ENCODE data around the gene EPB42. TPM values are rescaled to one million over a fixed set of nuclear protein-coding genes. Genes with fewer than 3 reads are reported as not detected.
"Not testable (repeated sequence)": the region's sequence is repeated elsewhere in the genome, so short reads cannot be mapped to it uniquely, and the experiment has no call there.

Gene EPB42
- total RNA-seq, 4 donors from 2014 or later: 0.30 to 0.44 TPM; not detected in 2

DNA sequence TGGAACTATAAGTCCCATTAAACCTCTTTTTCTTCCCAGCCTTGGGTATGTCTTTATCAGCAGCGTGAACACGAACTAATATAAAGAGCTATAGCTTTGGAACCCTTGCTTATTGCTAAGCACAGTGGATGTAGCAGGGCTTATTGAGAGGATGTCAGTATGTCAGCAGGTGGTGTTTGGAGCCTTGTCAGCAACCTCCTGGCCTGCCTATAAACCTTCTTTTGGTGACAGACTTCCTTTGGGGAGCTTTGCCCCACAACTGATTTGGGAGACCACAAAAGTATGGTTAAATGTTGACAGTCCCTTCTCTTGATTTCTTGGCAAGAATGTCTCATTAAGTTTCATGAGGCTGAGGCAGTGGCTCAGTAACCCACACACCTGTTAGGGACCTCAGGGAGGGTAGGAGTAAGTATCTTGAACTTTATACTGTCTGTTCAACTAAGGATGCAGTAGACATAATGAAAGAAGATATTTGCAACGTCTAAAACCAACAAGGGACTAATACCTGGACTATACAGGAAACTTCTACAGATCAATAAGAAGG is 20.8 kb downstream of the EPB42 start:
- no peak overlapping the region for H3K27ac ChIP-seq
- peaks cover 0 to 43% (median 0%) of the 10 kb centered on the region in 3 donors for H3K36me3 ChIP-seq
- peaks cover 0 to 6% (median 0%) of the 10 kb centered on the region in 4 donors for H3K9me3 ChIP-seq
- WGBS, 2 donors: 85 to 88% methylated on average over 3 of the region's 3 CpGs
- no peaks in the 10 kb centered on the region for H3K27me3 ChIP-seq
- TF ChIP-seq, protein P1, sequence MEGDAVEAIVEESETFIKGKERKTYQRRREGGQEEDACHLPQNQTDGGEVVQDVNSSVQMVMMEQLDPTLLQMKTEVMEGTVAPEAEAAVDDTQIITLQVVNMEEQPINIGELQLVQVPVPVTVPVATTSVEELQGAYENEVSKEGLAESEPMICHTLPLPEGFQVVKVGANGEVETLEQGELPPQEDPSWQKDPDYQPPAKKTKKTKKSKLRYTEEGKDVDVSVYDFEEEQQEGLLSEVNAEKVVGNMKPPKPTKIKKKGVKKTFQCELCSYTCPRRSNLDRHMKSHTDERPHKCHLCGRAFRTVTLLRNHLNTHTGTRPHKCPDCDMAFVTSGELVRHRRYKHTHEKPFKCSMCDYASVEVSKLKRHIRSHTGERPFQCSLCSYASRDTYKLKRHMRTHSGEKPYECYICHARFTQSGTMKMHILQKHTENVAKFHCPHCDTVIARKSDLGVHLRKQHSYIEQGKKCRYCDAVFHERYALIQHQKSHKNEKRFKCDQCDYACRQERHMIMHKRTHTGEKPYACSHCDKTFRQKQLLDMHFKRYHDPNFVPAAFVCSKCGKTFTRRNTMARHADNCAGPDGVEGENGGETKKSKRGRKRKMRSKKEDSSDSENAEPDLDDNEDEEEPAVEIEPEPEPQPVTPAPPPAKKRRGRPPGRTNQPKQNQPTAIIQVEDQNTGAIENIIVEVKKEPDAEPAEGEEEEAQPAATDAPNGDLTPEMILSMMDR (IDR thresholded peaks at IDR 0.05): no peak
- TF ChIP-seq EP300 (IDR thresholded peaks at IDR 0.05): no peak
- TF ChIP-seq POLR2A (IDR thresholded peaks at IDR 0.05): no peak
- no peaks in the 10 kb centered on the region for H3K4me1 ChIP-seq
- no peak overlapping the region for H3K4me3 ChIP-seq
- DNase-seq (ENCODE audit: low spot score in 2 of 2): no peak

GRCh38 chr15:43198992-43199391 is 21.8 kb downstream of the EPB42 start:
- H3K36me3 ChIP-seq: peaks cover 0 to 51% (median 0%) of the 10 kb centered on the region in 3 donors
- no peaks in the 10 kb centered on the region for H3K4me1 ChIP-seq
- no peak for DNase-seq (ENCODE audit: low spot score in 2 of 2)
- 81 to 100% methylated on average over 3 of the region's 3 CpGs for WGBS, 2 donors
- H3K4me3 ChIP-seq: no peak overlapping the region
- TF ChIP-seq EP300 (IDR thresholded peaks at IDR 0.05) (no peak), POLR2A (IDR thresholded peaks at IDR 0.05) (no peak)
- TF ChIP-seq, protein P1 (IDR thresholded peaks at IDR 0.05): no peak
- no peaks in the 10 kb centered on the region for H3K27me3 ChIP-seq
- peaks cover 0 to 6% (median 0%) of the 10 kb centered on the region in 4 donors for H3K9me3 ChIP-seq
- no peak overlapping the region for H3K27ac ChIP-seq

- not testable (repeated sequence) for H3K9me3 ChIP-seq; H3K27me3 ChIP-seq; H3K4me3 ChIP-seq; H3K4me1 ChIP-seq; DNase-seq (ENCODE audit: low spot score in 2 of 2); H3K27ac ChIP-seq
- 96 to 99% methylated on average over 4 of the region's 4 CpGs for WGBS, 2 donors
- peaks cover 0 to 53% (median 0%) of the 10 kb centered on the region in 3 donors for H3K36me3 ChIP-seq
Observed at GRCh38 chr15:43198556-43198955, 22.3 kb downstream of the EPB42 start.

DNA sequence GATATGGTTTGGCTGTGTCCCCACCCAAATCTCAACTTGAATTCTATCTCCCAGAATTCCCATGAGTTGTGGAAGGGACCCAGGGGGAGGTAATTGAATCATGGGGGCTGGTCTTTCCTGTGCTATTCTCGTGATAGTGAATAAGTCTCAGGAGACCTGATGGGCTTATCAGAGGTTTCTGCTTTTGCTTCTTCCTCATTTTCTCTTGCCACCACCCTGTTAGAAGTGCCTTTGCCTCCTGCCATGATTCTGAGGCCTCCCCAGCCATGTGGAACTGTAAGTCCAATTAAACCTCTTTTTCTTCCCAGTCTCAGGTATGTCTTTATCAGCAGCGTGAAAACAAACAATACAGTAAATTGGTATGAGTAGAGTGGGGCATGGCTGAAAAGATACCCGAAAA is 23.0 kb downstream of the EPB42 start:
- 84 to 86% methylated on average over 3 of the region's 3 CpGs for WGBS, 2 donors
- H3K27ac ChIP-seq; H3K4me1 ChIP-seq; H3K4me3 ChIP-seq; H3K27me3 ChIP-seq; DNase-seq (ENCODE audit: low spot score in 2 of 2); H3K9me3 ChIP-seq: not testable (repeated sequence)
- H3K36me3 ChIP-seq: peaks cover 0 to 61% (median 0%) of the 10 kb centered on the region in 3 donors

GRCh38 chr15:43196760-43197548 is 23.9 kb downstream of the EPB42 start:
- no peak for DNase-seq (ENCODE audit: low spot score in 2 of 2)
- 85 to 88% methylated on average over 10 of the region's 10 CpGs for WGBS, 2 donors

More at GRCh38 chr15:43196760-43197548, 23.9 kb downstream of the EPB42 start:
- Histone ChIP-seq H3K27me3 (no peaks in the 10 kb centered on the region), H3K27ac (no peak overlapping the region), H3K9me3 (peaks cover 0 to 6% (median 0%) of the 10 kb centered on the region in 4 donors), H3K4me3 (no peak overlapping the region), H3K36me3 (peaks cover 0 to 69% (median 3%) of the 10 kb centered on the region in 3 donors), H3K4me1 (no peaks in the 10 kb centered on the region)
- TF ChIP-seq, protein P1 (IDR thresholded peaks at IDR 0.05): no peak
- no peak for TF ChIP-seq POLR2A (IDR thresholded peaks at IDR 0.05)
- TF ChIP-seq EP300 (IDR thresholded peaks at IDR 0.05): no peak
